ENCODE measurements around the gene SPTBN1.

The SPTBN1 gene

DNA sequence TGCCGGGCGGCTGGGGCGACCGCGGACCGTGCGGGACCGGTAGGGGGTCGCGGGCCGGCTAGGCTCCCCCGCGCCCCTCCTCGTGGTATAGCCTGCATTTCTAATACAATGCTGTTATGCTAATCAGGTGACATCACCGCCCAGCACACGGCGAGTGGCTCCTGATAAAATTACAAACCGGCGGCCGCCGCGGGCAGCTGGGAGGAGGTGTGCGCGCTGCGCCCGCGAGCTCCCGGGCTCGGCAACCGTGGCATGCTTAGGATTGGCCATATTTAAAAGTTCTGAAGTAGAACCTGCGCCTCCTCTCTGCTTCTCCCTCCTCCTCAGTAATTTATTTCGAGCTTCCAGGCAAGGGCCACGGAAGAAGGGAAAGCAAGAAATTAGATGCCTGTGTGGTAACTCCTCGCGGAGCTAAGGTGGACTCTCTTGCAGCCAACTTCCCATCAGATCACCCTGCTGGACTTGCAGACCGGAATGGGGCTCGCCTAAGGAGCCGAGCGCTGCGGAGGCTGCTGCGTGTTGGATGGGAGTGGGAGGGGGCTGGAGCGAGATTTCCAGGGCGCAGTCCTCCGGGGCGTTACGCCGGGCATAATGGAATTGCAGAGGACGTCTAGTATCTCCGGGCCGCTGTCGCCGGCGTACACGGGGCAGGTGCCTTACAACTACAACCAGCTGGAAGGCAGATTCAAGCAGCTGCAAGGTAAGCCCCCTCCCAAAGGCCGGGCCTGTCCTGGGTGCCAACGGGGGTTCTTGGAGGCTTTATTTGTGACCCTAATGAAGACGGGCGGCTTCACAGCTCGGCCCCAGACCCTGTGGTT lies 102.3 kb downstream of the SPTBN1 start:
- Mint-ChIP-seq H3K27me3 (no peaks in the 10 kb centered on the region), H3K4me1 (peaks cover 53 to 72% of the 10 kb centered on the region in 2 donors), H3K36me3 (peaks cover 0 to 9% of the 10 kb centered on the region in 2 donors), H3K4me3 (peak overlapping the region; percentile 94), H3K27ac (peak overlapping the region; percentile 88), H3K9me3 (no peaks in the 10 kb centered on the region)
- ATAC-seq (replicated peaks) (peak; percentile 62 to 67), DNase-seq (no peak)

GRCh38 chr2:54559006-54559445 lies 102.9 kb downstream of the SPTBN1 start:
- Mint-ChIP-seq H3K4me1 (peaks cover 50 to 70% of the 10 kb centered on the region in 2 donors), H3K9me3 (no peaks in the 10 kb centered on the region), H3K36me3 (peaks cover 0 to 9% of the 10 kb centered on the region in 2 donors), H3K4me3 (peak overlapping the region; percentile 94), H3K27me3 (no peaks in the 10 kb centered on the region), H3K27ac (peak overlapping the region; percentile 88)
- no peak for DNase-seq
- peak; percentile 2 to 3 for ATAC-seq (replicated peaks)

DNA sequence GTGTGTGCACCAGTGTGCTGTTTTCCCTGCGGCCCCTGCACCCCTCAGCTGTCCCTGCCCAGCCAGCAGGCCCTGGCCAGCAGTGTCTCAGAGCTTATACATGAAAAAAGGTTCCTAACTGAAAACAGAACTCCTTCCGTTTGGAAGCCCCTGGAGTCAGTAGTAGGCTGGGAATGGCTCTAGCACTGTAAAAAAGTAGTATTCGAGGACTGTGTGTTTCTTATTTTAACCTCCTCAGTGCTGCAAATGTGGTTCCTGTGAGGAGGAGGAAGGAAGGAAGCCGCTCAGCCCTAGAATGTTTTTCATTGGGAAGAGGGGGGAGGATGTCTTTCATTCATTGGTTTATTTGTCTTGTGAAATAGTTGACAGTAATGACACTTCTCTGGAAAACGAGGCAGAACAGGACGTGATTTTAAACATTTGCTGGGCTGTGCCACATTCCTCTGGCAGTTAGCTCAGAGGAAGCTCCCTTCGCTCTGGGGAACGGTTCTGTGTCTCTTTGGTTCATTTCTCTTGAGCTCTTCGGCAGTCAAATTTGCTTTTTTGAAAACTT lies 103.5 kb downstream of the SPTBN1 start:
- no peaks in the 10 kb centered on the region for H3K27me3 Mint-ChIP-seq
- H3K27ac Mint-ChIP-seq = peak overlapping the region; percentile 94
- H3K9me3 Mint-ChIP-seq = no peaks in the 10 kb centered on the region
- DNase-seq (no peak), ATAC-seq (replicated peaks) (no peak)
- H3K4me3 Mint-ChIP-seq = peak overlapping the region; percentile 94
- H3K36me3 Mint-ChIP-seq = peaks cover 0 to 14% of the 10 kb centered on the region in 2 donors
- peaks cover 52 to 70% of the 10 kb centered on the region in 2 donors for H3K4me1 Mint-ChIP-seq

GRCh38 chr2:54560146-54560881 lies 104.2 kb downstream of the SPTBN1 start:
- ATAC-seq (replicated peaks) (peak; percentile 68 to 74), DNase-seq (no peak)
- Mint-ChIP-seq H3K36me3 (peaks cover 0 to 18% of the 10 kb centered on the region in 2 donors), H3K9me3 (no peaks in the 10 kb centered on the region), H3K4me3 (peak overlapping the region; percentile 94), H3K27me3 (no peaks in the 10 kb centered on the region), H3K27ac (peak overlapping the region; percentile 94), H3K4me1 (peaks cover 49 to 70% of the 10 kb centered on the region in 2 donors)

GRCh38 chr2:54561010-54561409 lies 104.9 kb downstream of the SPTBN1 start:
- H3K27ac Mint-ChIP-seq = peak overlapping the region; percentile 94
- H3K27me3 Mint-ChIP-seq = no peaks in the 10 kb centered on the region
- no peak for ATAC-seq (replicated peaks)
- DNase-seq = no peak
- no peaks in the 10 kb centered on the region for H3K9me3 Mint-ChIP-seq
- peaks cover 0 to 18% of the 10 kb centered on the region in 2 donors for H3K36me3 Mint-ChIP-seq
- H3K4me1 Mint-ChIP-seq = peaks cover 44 to 69% of the 10 kb centered on the region in 2 donors
- peak overlapping the region; percentile 94 for H3K4me3 Mint-ChIP-seq

DNA sequence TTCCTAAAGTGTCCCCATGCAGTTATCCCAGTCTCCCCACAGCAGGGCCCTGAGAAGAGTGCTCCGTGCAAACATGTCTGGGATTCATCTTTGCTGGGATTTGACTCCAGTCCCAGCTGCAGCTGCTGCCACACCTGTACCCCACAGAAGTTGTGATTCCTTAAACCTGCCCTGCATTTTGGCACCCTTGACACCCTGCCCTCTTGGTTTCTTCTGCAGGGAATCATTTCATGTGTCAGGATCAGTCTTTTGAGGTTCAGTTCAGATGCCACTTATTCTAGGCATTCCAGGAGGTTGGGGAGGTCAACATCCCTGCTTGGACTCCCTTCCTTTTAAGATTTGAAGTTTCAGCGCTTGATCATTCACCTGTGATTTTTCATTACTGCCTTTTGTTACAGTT lies 108.3 kb downstream of the SPTBN1 start:
- Mint-ChIP-seq H3K9me3 (no peaks in the 10 kb centered on the region), H3K4me1 (peaks cover 40 to 77% of the 10 kb centered on the region in 2 donors), H3K27me3 (no peaks in the 10 kb centered on the region), H3K4me3 (no peak overlapping the region), H3K27ac (peak overlapping the region; percentile 42), H3K36me3 (peaks cover 0 to 22% of the 10 kb centered on the region in 2 donors)
- no peak for ATAC-seq (replicated peaks)
- DNase-seq = no peak

DNA sequence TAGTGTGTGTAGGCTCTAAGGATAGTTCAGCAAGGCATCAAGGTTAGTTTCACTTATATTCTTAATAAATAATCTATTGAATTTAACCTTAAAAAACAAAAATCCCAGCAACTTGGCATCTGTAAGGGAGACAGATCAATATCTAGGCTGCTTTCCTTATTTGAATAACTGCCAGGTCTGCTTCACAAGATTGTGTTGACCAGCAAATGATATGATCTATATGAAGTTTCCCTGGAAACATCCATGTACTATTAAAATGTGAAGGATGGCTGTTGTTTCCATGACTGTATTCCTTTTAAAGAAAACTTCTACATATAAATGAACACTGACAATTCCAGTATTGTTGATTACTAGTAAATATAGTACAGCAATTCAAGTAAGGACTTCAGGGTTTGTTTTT lies 109.4 kb downstream of the SPTBN1 start:
- no peak for DNase-seq
- ATAC-seq (replicated peaks) = no peak
- no peaks in the 10 kb centered on the region for H3K27me3 Mint-ChIP-seq
- peaks cover 50 to 88% of the 10 kb centered on the region in 2 donors for H3K4me1 Mint-ChIP-seq
- H3K4me3 Mint-ChIP-seq = no peak overlapping the region
- H3K9me3 Mint-ChIP-seq = no peaks in the 10 kb centered on the region
- H3K36me3 Mint-ChIP-seq = peaks cover 0 to 13% of the 10 kb centered on the region in 2 donors
- peak overlapping the region; percentile 39 for H3K27ac Mint-ChIP-seq

- Mint-ChIP-seq H3K27ac (peak overlapping the region; percentile 68), H3K9me3 (no peaks in the 10 kb centered on the region), H3K4me3 (no peak overlapping the region), H3K27me3 (no peaks in the 10 kb centered on the region), H3K36me3 (peaks cover 0 to 13% of the 10 kb centered on the region in 2 donors), H3K4me1 (peaks cover 49 to 89% of the 10 kb centered on the region in 2 donors)
- no peak for ATAC-seq (replicated peaks)
- DNase-seq = no peak
These were observed 110.8 kb downstream of the SPTBN1 start for GRCh38 chr2:54566896-54567295.

DNA sequence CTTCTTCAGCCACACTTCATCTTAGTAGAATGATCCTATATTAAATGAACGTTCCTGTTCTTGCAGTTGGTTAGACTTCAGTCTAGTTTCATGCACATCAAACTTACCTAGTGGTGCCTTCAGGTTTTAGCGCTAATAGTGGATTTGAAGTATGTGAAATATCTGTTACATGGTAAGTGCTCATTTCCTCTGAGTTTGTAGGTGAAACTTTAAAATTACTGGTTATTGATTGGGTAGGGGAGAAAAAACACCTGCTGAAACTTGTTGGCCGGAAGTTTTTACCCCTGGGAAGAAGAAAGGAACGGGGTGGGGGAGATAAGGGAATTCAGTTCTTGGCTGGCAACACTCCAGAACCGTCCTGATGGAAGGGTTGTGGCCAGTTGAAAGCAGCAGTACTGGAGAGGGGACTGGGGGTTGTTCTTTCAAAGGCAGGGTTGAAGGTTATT lies 112.8 kb downstream of the SPTBN1 start:
- DNase-seq = no peak
- ATAC-seq (replicated peaks) = no peak
- peaks cover 4 to 19% of the 10 kb centered on the region in 2 donors for H3K36me3 Mint-ChIP-seq
- peak overlapping the region; percentile 87 for H3K27ac Mint-ChIP-seq
- H3K4me1 Mint-ChIP-seq = peaks cover 48 to 91% of the 10 kb centered on the region in 2 donors
- H3K4me3 Mint-ChIP-seq = peak overlapping the region; percentile 73 to 79
- peaks cover 0 to 2% of the 10 kb centered on the region in 2 donors for H3K9me3 Mint-ChIP-seq
- no peaks in the 10 kb centered on the region for H3K27me3 Mint-ChIP-seq

DNA sequence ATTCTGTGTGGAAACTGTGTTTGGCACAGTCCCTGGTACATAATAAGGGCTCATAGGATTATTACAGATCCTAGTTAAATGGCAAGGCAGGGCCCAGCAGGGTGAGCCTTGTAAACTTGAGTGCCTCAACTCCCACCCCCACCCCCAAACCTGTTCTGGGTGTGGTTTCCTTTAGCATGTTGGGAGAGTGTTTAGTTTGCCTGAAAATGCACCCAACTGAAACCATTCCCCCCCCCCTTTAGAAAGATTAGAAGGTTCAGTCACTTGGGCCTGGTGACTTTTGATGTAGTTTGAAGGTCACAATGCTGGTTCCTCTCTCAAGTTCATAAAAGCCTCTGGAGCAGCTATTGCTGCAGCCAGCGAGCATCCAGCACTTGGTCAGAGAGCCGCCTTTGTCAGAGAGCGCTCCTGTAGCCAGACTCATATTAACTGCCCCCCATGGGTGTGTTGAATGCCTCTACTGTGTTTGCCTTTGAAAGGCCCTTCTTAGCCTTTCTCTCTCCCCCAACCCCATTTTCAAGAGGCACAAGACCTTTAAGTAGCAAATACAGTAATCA lies 113.7 kb downstream of the SPTBN1 start:
- Mint-ChIP-seq H3K27ac (peak overlapping the region; percentile 94), H3K27me3 (no peaks in the 10 kb centered on the region), H3K4me3 (peak overlapping the region; percentile 67 to 70), H3K36me3 (peaks cover 5 to 20% of the 10 kb centered on the region in 2 donors), H3K9me3 (peaks cover 0 to 2% of the 10 kb centered on the region in 2 donors), H3K4me1 (peaks cover 49 to 91% of the 10 kb centered on the region in 2 donors)
- DNase-seq (no peak), ATAC-seq (replicated peaks) (peak; percentile 26 to 33)

GRCh38 chr2:54570321-54570855 lies 114.3 kb downstream of the SPTBN1 start:
- DNase-seq (no peak), ATAC-seq (replicated peaks) (no peak)
- H3K27me3 Mint-ChIP-seq = no peaks in the 10 kb centered on the region
- H3K36me3 Mint-ChIP-seq = peaks cover 7 to 22% of the 10 kb centered on the region in 2 donors
- peaks cover 0 to 2% of the 10 kb centered on the region in 2 donors for H3K9me3 Mint-ChIP-seq
- peak overlapping the region; percentile 67 to 70 for H3K4me3 Mint-ChIP-seq
- H3K27ac Mint-ChIP-seq = peak overlapping the region; percentile 94
- peaks cover 50 to 91% of the 10 kb centered on the region in 2 donors for H3K4me1 Mint-ChIP-seq

DNA sequence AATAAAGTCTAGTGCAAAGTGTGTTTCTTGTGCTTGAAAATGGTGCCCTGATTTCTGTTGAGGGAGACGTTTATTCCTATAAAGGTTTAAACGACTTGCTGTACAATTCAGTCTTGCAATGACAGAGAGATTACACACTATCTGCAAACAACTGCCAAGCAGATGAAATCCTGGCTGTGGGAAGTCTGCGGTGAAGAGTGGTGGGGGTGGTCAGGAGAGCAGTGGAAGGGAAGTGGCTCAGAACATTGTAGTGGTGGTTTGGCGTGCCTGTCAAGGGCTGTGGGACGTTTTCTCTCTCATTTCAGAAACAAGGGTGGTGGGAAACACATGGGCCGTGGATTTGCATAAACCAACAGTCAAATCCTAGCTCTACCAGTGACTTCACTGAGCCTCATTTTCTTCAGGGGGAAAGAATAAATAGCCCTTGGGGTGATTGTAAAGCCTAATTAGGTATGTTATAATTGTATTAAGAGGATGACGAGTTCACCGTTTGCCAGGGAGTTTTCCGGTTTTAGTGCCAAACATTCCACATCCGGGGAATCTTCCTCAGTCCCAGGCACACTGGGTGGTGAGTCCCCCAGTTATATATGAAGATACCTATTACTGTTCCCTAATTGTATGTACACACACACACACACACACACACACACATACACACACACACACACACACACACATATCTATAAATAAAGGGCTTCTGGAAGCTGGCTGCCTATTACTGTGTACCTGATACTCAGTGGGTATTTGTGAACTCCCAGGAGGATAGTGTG lies 115.0 kb downstream of the SPTBN1 start:
- H3K4me1 Mint-ChIP-seq = peaks cover 54 to 93% of the 10 kb centered on the region in 2 donors
- H3K36me3 Mint-ChIP-seq = peaks cover 10 to 26% of the 10 kb centered on the region in 2 donors
- peak overlapping the region; percentile 67 to 68 for H3K4me3 Mint-ChIP-seq
- no peaks in the 10 kb centered on the region for H3K27me3 Mint-ChIP-seq
- peaks cover 0 to 2% of the 10 kb centered on the region in 2 donors for H3K9me3 Mint-ChIP-seq
- peak; percentile 60 for DNase-seq
- peak overlapping the region; percentile 94 for H3K27ac Mint-ChIP-seq
- peak; percentile 76 for ATAC-seq (replicated peaks)

DNA sequence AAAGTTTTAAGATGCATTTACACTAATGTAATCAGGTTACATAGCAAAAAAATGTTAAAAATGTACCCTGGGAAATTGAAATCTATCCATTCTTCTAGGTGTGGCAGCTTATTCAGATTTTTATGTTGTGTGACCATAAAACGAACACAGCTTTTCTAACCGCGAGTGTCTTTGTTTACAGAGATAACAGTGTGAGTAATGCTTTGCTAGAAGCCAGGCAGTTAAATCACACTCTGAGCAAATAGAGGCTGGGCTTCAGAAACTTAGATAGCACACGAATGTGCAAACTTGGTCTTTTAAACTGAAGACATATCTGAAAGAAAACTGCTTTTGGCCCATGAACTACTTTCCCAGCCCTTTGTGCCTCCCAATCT lies 116.1 kb downstream of the SPTBN1 start:
- peak overlapping the region; percentile 51 to 54 for H3K4me3 Mint-ChIP-seq
- H3K27me3 Mint-ChIP-seq = no peaks in the 10 kb centered on the region
- H3K36me3 Mint-ChIP-seq = peaks cover 10 to 30% of the 10 kb centered on the region in 2 donors
- H3K9me3 Mint-ChIP-seq = peaks cover 0 to 2% of the 10 kb centered on the region in 2 donors
- DNase-seq (no peak), ATAC-seq (replicated peaks) (no peak)
- H3K27ac Mint-ChIP-seq = peak overlapping the region; percentile 93
- peaks cover 59 to 93% of the 10 kb centered on the region in 2 donors for H3K4me1 Mint-ChIP-seq

Measured in stimulated activated naive B cell treated with anti-CD40 and anti-IgM and Interleukin-4, amounts not matched to agents 10 μg/mL and 1 μg/mL and 100 μg/mL, for 72 hours (primary cell).